ENCODE results near the gene KRABD2.

The KRABD2 gene

DNA sequence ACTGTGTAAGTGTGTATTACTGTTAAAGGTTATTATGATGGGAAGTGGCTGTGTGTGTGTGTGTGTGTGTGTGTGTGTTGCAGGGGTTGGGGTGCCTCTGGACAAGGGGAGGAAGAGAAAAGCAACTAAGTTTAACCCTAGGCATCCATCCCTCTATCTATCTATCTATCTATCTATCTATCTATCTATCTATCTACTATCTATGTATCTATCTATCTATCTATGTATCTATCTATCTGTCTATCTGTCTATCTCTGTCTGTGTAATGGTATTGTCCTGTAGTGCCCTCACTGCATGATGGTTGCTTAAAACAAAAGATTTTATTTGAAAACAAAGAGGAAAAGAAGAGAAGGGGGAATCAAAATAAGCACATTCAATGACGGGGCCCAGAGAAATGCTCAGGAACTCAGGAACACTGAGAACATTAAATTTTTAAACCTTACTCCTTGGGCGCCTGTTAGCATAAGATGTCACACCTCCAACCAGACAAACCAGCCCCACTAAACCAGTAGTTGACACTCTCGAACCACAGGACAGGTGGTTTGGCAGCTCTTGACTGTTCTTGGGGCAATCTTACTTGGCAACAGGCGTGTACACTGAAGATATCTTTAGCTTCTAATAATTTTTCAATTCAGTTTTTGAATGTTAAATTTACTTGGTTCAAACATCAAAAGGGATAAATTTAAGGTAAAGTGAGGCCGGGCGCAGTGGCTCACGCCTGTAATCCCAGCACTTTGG lies 11.6 kb upstream of the KRABD2 start:
- Histone ChIP-seq H3K9ac (ENCODE audit: low read depth, low read length) (no peak overlapping the region), H3K4me2 (ENCODE audit: insufficient read depth, low read length) (no peak overlapping the region), H3K9me3 (ENCODE audit: insufficient read depth, low read length, severe bottlenecking) (no peaks in the 10 kb centered on the region), H3K79me2 (ENCODE audit: insufficient read depth, low read length) (peaks cover 15% of the 10 kb centered on the region), H3K27ac (ENCODE audit: low read length) (no peak overlapping the region), H3K27me3 (ENCODE audit: insufficient read depth, low read length, poor library complexity) (no peaks in the 10 kb centered on the region), H3K4me1 (ENCODE audit: insufficient read depth, low read length) (peaks cover 27% of the 10 kb centered on the region), H2AFZ (ENCODE audit: low read depth, low read length) (no peak overlapping the region), H4K20me1 (ENCODE audit: insufficient read depth, low read length) (no peaks in the 10 kb centered on the region), H3K36me3 (ENCODE audit: insufficient read depth, low read length) (no peaks in the 10 kb centered on the region; the same call in 1 of the 2 replicates), H3K4me3 (ENCODE audit: low read depth in 1 of 2, low read length in 2 of 2) (no peak overlapping the region)
- DNase-seq (no peak), ATAC-seq (ENCODE audit: insufficient read depth, low read depth) (no peak)
- TF ChIP-seq, protein P1, sequence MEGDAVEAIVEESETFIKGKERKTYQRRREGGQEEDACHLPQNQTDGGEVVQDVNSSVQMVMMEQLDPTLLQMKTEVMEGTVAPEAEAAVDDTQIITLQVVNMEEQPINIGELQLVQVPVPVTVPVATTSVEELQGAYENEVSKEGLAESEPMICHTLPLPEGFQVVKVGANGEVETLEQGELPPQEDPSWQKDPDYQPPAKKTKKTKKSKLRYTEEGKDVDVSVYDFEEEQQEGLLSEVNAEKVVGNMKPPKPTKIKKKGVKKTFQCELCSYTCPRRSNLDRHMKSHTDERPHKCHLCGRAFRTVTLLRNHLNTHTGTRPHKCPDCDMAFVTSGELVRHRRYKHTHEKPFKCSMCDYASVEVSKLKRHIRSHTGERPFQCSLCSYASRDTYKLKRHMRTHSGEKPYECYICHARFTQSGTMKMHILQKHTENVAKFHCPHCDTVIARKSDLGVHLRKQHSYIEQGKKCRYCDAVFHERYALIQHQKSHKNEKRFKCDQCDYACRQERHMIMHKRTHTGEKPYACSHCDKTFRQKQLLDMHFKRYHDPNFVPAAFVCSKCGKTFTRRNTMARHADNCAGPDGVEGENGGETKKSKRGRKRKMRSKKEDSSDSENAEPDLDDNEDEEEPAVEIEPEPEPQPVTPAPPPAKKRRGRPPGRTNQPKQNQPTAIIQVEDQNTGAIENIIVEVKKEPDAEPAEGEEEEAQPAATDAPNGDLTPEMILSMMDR (IDR thresholded peaks at IDR 0.05; ENCODE audit: borderline replicate concordance, extremely low read depth, low read length, poor library complexity, severe bottlenecking): no peak
- no peak for TF ChIP-seq EZH2 (IDR thresholded peaks at IDR 0.05; ENCODE audit: borderline replicate concordance, low read depth, low read length, severe bottlenecking)

DNA sequence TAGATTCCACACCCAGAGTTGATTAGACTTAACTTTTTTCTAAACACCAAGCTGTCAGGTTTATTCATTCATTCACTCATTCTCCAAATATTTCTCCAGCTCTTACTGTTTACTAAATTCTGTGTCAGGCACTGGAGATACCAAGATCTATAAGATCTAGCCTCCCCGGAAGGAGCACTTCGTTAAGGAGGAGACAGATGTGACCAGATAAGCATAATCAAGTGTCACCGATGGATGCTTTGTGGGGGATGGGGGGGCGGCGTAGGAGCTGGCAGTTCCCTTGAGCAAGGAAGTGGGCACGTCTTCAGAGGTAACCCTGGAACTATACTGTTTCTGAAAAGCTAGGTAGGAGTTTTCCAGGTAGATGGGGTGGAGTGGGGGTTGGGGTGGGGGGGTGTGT lies 10.3 kb upstream of the KRABD2 start:
- Histone ChIP-seq H3K9me3 (ENCODE audit: insufficient read depth, low read length, severe bottlenecking) (no peaks in the 10 kb centered on the region), H2AFZ (ENCODE audit: low read depth, low read length) (no peak overlapping the region), H3K27me3 (ENCODE audit: insufficient read depth, low read length, poor library complexity) (no peaks in the 10 kb centered on the region), H3K4me3 (ENCODE audit: low read depth in 1 of 2, low read length in 2 of 2) (no peak overlapping the region), H4K20me1 (ENCODE audit: insufficient read depth, low read length) (peaks cover 8% of the 10 kb centered on the region), H3K79me2 (ENCODE audit: insufficient read depth, low read length) (peaks cover 27% of the 10 kb centered on the region), H3K9ac (ENCODE audit: low read depth, low read length) (no peak overlapping the region), H3K4me2 (ENCODE audit: insufficient read depth, low read length) (no peak overlapping the region), H3K36me3 (ENCODE audit: insufficient read depth, low read length) (peaks cover 3% of the 10 kb centered on the region), H3K27ac (ENCODE audit: low read length) (0 out of 2 replicates have a peak overlapping the region, but pooled peaks have one; percentile 23), H3K4me1 (ENCODE audit: insufficient read depth, low read length) (peaks cover 31% of the 10 kb centered on the region)
- DNase-seq (peak; percentile 71), ATAC-seq (ENCODE audit: insufficient read depth, low read depth) (no peak)
- TF ChIP-seq, protein P1 (IDR thresholded peaks at IDR 0.05; ENCODE audit: borderline replicate concordance, extremely low read depth, low read length, poor library complexity, severe bottlenecking): no peak
- no peak for TF ChIP-seq EZH2 (IDR thresholded peaks at IDR 0.05; ENCODE audit: borderline replicate concordance, low read depth, low read length, severe bottlenecking)

DNA sequence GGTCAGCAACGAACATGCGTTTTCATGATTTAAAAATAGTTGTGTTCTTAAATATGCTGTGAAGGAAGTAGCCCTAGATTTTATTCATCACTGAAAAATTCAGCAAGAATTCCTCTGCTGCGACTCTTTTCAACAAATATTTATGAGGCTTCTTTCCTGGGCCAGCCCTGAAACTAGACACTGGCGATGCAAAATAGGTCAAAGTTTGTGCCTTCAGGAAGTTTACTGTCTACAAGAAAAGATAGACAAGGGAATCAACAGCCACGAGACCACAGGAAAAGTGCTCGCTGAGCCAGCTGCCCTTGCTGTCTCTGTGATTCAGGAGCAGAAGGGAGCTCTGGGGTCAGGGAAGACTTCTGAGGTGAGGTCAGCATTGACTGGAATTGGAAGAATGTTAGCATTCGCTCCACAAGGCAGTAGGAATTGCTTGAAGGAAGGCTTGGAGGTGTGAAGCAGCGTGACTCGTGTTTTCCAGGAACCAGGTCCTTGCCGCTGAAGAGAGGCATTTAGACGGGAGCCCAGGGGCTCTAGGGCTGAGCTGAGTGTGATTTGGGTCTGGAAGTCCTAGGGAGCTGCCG lies 8.4 kb upstream of the KRABD2 start:
- peaks cover 50% of the 10 kb centered on the region for H3K4me1 ChIP-seq (ENCODE audit: insufficient read depth, low read length)
- H2AFZ ChIP-seq (ENCODE audit: low read depth, low read length): no peak overlapping the region
- H3K36me3 ChIP-seq (ENCODE audit: insufficient read depth, low read length): peaks cover 23% of the 10 kb centered on the region
- H3K4me2 ChIP-seq (ENCODE audit: insufficient read depth, low read length): peak overlapping the region; percentile 91
- DNase-seq (no peak), ATAC-seq (ENCODE audit: insufficient read depth, low read depth) (no peak)
- H3K27ac ChIP-seq (ENCODE audit: low read length): peak overlapping the region; percentile 11; the same call in 1 of the 2 replicates
- H4K20me1 ChIP-seq (ENCODE audit: insufficient read depth, low read length): peaks cover 27% of the 10 kb centered on the region
- H3K9ac ChIP-seq (ENCODE audit: low read depth, low read length): peak overlapping the region; percentile 93
- no peak for TF ChIP-seq EZH2 (IDR thresholded peaks at IDR 0.05; ENCODE audit: borderline replicate concordance, low read depth, low read length, severe bottlenecking)
- TF ChIP-seq, protein P1 (IDR thresholded peaks at IDR 0.05; ENCODE audit: borderline replicate concordance, extremely low read depth, low read length, poor library complexity, severe bottlenecking): no peak
- peaks cover 46% of the 10 kb centered on the region for H3K79me2 ChIP-seq (ENCODE audit: insufficient read depth, low read length)
- H3K9me3 ChIP-seq (ENCODE audit: insufficient read depth, low read length, severe bottlenecking): no peaks in the 10 kb centered on the region
- H3K4me3 ChIP-seq (ENCODE audit: low read depth in 1 of 2, low read length in 2 of 2): peak overlapping the region in 1 of 2 experiments; percentile 97; a peak in 2 of 4 replicates
- H3K27me3 ChIP-seq (ENCODE audit: insufficient read depth, low read length, poor library complexity): no peaks in the 10 kb centered on the region
